Stimulated activated naive CD8-positive, alpha-beta T cell treated with anti-CD3 and anti-CD28 coated beads, Interleukin-15, Interleukin-2, amounts not matched to agents 100 ng/mL and 50 ng/mL, for 24 hours (primary cell): ENCODE data around the gene DEFB131B.

Source experiments
- H3K27ac Mint-ChIP-seq: one replicate; pipeline ENCODE4 v1.8.0; 2021; ENCODE audit warnings: mild to moderate bottlenecking, mixed read lengths
- H3K27me3 Mint-ChIP-seq: one replicate; pipeline ENCODE4 v1.8.0; 2021; ENCODE audit warnings: mixed read lengths
- H3K36me3 Mint-ChIP-seq: one replicate; pipeline ENCODE4 v1.8.0; 2021; ENCODE audit warnings: low read depth, mixed read lengths
- H3K4me1 Mint-ChIP-seq: one replicate; pipeline ENCODE4 v1.8.0; 2021; ENCODE audit warnings: low read depth, mixed read lengths
- H3K4me3 Mint-ChIP-seq: one replicate; pipeline ENCODE4 v1.8.0; 2021; ENCODE audit warnings: mild to moderate bottlenecking, mixed read lengths
- H3K9me3 Mint-ChIP-seq: one replicate; pipeline ENCODE4 v1.8.0; 2021; ENCODE audit warnings: mixed read lengths

The DEFB131B gene

GRCh38 chr11:71929491-71929890 lies 51.2 kb downstream of the DEFB131B start:
- H3K9me3 Mint-ChIP-seq: no peaks in the 10 kb centered on the region
- H3K27ac Mint-ChIP-seq: peak overlapping the region; percentile 100
- peaks cover 64% of the 10 kb centered on the region for H3K4me1 Mint-ChIP-seq
- no peaks in the 10 kb centered on the region for H3K27me3 Mint-ChIP-seq
- peaks cover 11% of the 10 kb centered on the region for H3K36me3 Mint-ChIP-seq
- peak overlapping the region; percentile 97 for H3K4me3 Mint-ChIP-seq

GRCh38 chr11:71930556-71931244 lies 52.4 kb downstream of the DEFB131B start:
- H3K27ac Mint-ChIP-seq: peak overlapping the region; percentile 38
- H3K9me3 Mint-ChIP-seq: no peaks in the 10 kb centered on the region
- peak overlapping the region; percentile 97 for H3K4me3 Mint-ChIP-seq
- no peaks in the 10 kb centered on the region for H3K27me3 Mint-ChIP-seq
- peaks cover 65% of the 10 kb centered on the region for H3K4me1 Mint-ChIP-seq
- peaks cover 4% of the 10 kb centered on the region for H3K36me3 Mint-ChIP-seq

GRCh38 chr11:71931245-71931602 lies 53.0 kb downstream of the DEFB131B start:
- peaks cover 65% of the 10 kb centered on the region for H3K4me1 Mint-ChIP-seq
- peak overlapping the region; percentile 97 for H3K4me3 Mint-ChIP-seq
- no peaks in the 10 kb centered on the region for H3K9me3 Mint-ChIP-seq
- H3K36me3 Mint-ChIP-seq: peaks cover 3% of the 10 kb centered on the region
- H3K27ac Mint-ChIP-seq: no peak overlapping the region
- H3K27me3 Mint-ChIP-seq: no peaks in the 10 kb centered on the region

GRCh38 chr11:71933141-71933933 lies 55.1 kb downstream of the DEFB131B start:
- H3K27me3 Mint-ChIP-seq: no peaks in the 10 kb centered on the region
- H3K9me3 Mint-ChIP-seq: no peaks in the 10 kb centered on the region
- no peak overlapping the region for H3K27ac Mint-ChIP-seq
- peaks cover 60% of the 10 kb centered on the region for H3K4me1 Mint-ChIP-seq
- peaks cover 11% of the 10 kb centered on the region for H3K36me3 Mint-ChIP-seq
- H3K4me3 Mint-ChIP-seq: no peak overlapping the region
